NCI-H2029 treated with DMSO at 0.1 percent for 48 hours (cell line): ENCODE results near the gene SOCS4.
"Not testable (repeated sequence)": the region's sequence is repeated elsewhere in the genome, so short reads cannot be mapped to it uniquely, and the experiment has no call there.

Experiments used
- DNase-seq: peaks from one replicate; lab custom pipeline; 2025; lab: John Stamatoyannopoulos, UW

Gene SOCS4, protein sequence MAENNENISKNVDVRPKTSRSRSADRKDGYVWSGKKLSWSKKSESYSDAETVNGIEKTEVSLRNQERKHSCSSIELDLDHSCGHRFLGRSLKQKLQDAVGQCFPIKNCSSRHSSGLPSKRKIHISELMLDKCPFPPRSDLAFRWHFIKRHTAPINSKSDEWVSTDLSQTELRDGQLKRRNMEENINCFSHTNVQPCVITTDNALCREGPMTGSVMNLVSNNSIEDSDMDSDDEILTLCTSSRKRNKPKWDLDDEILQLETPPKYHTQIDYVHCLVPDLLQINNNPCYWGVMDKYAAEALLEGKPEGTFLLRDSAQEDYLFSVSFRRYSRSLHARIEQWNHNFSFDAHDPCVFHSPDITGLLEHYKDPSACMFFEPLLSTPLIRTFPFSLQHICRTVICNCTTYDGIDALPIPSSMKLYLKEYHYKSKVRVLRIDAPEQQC

DNA sequence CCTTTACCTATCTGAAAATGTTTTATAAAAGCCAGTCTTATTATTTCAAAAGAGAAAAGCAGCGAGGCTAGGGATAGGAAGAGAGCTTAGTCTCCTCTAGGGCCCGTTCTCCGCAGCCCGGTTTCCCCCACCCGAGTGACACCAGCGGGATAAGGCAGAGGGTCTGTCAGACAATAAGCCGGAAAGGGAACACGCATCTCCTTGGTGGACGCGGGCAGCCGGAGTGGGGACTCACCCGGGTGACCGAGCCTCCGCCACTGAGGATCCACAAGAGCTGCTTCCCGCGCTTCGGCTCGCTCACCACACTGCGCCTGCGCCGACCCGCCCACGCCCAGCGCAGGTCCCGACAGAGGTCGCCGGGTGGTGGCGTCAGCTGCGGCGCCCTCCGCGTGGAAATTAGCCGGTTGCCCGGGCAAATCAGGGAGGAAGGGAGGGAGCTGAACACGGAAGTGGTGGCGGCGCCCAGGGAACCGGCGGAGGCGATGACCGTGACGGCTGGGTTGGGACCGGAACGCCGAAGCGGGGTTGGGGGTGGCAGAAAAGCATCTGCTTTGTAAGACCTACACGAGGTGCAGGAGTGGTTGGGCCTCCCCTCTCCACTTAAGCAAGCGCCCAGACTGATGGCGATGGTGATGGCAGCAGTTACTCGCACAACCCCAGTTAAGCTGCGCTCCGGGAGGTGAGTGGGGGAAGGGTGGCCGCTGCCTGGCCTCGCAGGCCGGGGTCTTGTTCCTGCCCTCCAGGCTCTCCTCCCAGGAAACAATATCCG is at the start of gene SOCS4, which contains the start of gene WDHD1:
SOCS4 (plus strand) TSS at position 444 of the 769 bp plus-strand sequence. CDS start 15,806 bp downstream, outside the sequence.
WDHD1 (minus strand) TSS at position 307 of the 769 bp plus-strand sequence. CDS start 312 bp downstream, outside the sequence.
- DNase-seq, result peak; percentile 86

DNA sequence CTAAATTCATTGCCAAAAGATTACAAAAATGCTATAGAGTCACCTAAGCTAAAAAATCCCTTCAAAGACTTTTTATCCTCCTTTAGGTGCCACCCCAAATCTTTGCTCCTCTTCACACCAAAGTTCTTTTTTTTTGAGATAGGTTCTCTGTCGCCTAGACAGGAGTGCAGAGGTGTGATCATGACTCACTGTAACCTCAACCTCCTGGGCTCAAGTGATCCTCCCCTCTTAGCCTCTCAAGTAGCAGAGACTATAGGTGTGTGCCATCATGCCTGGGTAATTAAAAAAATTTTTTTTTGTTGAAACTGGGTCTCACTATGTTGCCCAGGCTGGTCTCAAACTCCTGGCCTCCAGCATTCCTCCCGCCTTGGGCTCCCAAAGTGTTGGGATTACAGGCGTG is 48.0 kb upstream of the SOCS4 start:
- no peak for DNase-seq

DNA sequence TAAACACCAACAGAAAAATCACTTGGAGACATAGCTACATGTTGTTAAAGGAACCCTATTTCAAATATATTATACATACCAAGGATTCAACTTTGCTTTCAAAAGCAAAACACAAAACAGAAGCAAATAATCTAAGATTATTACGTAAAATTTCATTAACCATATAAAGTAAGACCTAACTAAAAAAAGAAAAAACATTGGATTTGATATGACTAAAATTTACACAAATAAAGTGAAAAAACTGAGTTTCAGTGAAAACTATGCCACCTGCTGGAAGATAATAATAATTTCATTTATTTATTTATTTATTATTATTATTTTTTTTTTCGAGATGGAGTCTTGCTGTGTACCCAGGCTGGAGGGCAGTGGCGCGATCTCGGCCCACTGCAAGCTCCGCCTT is 45.3 kb upstream of the SOCS4 start:
- no peak for DNase-seq

DNA sequence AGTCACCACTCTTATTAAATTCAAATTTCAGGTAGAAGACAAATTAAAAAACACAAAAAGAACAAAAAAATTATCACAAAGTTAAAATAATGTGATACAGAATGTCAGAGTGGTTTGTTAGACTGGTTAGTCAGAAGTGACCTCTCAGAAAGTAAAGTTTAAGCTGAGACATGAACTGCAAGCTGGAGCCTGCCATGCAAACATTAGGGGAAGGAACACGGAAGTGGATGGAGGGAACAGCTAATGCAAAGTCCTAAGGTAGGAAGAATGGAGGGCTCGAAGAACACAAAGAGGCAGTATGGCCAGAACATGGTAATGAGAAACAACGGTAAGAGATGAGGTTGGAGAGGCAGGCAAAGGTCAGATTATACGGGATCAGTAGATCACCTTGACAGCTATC is 41.9 kb upstream of the SOCS4 start:
- DNase-seq, result no peak

DNA sequence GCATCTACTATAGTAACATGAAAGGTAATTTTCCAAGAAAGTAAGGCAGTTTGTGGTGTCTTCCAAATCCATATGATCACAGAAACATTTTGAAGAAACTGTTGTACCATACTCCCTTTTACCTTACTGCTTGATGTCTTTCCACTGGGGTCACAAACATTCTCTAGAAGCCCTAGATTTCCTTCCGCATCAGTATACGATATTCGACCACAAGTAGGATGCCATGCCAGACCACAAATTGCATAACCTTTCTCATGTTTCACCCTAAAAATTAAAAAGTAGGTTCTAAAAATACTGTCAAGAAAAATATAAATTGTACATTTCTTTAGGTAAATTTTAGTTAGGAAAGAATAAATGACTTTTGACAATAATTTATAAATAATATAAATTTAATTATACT is 26.7 kb upstream of the SOCS4 start:
- no peak for DNase-seq

DNA sequence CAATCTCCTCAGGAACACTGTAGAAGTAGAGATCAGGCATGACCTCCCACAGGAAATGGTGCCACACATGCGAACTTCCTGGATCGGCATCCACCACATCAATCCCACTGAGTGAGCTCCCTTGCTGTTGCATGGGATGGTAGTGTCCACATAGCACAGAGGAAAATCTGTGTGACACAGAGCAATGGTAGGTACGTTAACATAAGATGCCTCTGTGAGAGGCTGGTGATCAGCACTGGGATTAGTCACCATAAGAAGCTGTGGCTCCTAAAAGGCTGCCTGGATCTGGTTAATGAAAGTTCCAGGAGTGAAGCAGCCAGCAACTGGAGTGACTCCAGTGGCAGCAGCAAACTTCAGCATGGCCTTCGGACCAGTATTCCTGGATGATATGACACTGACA is 22.0 kb upstream of the SOCS4 start:
- DNase-seq, result no peak

DNA sequence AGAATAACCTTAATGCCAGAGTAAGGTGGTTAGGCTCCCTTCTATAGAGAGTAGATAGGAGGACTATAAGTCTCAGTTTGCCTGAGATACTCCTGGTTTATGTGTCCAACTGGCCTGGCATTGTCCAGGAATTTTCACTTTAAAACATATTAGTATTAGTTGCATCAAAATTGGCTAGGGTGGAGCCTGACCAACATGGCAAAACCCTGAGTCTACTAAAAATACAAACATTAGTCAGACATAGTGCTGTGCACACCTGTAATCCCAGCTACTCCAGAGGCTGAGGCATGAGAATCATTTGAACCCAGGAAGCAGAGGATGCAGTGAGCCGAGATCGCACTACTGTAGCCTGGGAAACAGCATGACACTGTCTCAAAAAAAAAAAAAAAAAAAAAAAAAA is 12.0 kb upstream of the SOCS4 start:
- no peak for DNase-seq

DNA sequence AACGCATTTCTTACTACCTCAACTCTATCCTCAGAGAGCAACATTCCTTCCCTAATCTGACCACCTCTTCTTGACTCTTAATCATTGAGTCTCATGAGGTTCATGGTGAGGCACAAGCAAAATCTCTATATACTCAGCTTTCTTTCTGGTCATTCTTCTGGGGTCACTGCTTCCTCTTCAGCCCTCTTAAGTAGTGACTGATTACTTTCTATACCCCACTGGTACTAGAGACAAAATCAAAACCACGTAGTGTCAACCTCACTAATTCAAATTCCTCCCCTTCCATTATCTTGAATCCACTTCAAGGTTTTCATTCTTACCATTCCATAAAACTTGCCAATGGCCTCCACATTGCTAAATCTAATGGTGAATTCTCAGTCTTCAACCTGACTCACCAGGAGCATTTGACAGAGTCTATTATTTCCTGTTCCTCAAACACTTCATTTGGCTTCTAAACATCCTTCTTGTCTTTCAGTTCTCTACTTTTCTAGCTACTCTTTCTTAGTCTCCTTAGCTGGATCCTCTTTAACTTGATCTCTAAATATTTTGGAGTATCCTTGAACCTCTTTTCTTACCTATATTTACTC is 7.0 kb upstream of the SOCS4 start:
- DNase-seq, result no peak

DNA sequence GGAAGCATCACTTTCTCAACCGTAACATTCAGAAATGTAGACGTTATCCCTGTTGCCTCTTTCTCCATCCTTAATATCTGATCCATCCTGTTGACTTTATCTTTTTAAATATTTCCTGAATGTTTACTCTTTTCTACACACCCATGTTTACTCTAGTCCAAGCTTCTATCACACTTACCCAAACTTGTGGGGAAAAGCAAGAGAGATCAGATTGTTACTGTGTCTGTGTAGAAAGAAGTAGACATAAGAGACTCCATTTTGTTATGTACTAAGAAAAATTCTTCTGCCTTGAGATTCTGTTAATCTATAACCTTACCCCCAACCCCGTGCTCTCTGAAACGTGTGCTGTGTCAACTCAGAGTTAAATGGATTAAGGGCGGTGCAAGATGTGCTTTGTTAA is 2.7 kb upstream of the SOCS4 start:
- DNase-seq, result not testable (repeated sequence)

DNA sequence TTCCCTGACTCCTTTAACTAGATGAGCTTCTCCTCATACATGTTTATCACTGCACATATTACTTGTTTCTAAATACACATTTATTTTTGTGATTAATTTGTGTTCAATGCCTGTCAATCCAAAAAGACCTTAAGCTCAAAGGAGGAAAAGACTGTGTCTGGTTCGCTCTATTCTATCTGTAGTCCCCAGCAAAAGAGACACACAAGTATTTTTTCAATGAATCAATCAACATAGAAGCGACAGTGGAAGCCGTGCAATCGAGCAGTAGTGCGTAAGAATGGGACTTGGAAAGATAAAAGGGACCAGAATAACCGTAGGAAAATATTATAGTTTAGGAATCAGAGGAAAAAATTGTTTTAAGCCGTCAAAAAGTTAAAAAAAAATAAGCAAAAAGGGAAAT is 1.1 kb upstream of the SOCS4 start:
- no peak for DNase-seq

DNA sequence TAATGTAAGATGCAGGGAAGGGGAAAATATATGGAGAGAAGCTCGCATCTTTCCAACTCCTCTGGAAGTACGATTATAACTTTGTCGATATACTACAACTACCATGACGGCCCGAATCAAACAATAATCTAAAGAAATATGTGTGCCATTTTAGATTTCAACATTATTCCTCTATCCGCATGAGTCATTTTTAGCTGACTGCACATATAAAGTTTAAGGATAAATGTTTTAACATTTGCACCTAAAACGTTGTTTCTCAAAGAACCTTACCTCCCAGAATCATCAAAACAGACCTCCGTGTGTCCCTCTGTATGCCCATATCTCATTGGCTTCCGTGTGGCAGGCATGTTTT is 619 bp upstream of the SOCS4 start:
- no peak for DNase-seq

DNA sequence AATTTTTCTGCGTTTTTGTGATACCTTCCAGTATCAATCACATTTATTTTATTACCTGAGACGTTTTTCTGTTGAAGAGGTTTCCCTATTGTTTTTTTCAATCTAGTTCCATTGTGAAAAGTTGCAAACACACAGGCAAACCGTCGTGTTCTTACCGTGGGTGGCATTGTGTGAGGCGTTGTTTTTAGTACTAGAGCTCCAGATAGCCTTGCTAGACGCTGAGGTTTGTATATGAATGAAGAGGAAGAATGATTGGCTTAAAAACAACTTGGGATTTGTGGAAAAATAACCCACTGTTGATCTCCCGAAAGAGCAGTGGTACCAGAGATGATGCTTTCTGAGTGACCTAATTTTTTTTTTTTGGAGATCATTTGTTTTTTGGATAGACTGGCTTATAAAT is 1.0 kb downstream of the SOCS4 start:
- no peak for DNase-seq

DNA sequence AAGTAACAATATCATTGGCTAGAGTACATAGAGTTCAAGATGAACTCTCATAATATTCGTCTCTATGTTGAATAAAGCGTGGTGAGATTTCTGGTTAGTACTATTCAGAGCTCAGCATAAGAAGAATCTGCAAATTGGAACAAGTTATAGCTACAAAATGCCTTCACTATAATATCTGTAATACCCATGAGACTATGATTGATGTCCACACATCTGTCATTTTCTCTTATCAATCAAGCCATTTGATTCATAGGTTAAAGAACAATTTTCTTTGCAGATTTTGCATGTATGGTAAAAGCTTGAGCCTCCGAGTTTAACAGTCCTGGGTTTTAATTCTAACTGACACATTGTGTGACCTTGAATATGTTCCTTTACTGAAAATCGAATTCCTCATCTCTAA is 1.4 kb downstream of the SOCS4 start:
- DNase-seq, result no peak

DNA sequence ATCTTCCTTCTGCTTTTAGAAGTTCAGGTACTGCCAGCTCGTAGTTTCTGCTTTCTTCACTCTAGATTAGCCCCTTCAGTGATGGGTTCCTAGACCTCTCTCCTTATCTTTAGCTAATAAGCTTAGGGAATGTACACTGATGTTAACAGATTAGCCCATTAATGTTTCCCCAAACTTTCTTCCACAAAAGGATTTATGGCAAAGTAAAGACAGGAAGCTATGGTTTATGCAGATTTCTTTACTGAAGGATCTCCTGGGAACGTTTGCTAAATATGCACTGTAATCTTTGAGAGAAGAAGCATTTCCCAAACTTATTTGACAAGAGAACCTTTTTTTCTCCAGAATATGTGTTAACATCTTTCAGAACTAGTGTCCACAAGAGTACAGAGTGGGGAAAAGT is 4.2 kb downstream of the SOCS4 start:
- no peak for DNase-seq

DNA sequence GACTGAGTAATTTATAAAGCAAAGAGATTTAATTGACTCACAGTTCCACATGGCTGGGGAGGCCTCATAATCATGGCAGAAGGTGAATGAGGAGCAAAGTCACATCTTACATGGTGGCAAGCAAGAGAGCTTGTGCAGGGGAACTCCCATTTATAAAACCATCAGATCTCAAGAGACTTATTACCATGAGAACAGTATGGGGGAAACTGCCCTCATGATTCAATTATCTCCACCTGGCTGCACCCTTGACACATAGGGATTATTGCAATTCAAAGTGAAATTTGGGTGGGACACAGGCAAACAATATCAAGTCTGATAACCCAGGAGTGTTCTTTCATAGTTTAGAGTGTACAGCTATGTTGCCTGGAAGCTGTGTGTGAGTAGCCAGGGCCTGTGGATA is 11.0 kb downstream of the SOCS4 start:
- not testable (repeated sequence) for DNase-seq

DNA sequence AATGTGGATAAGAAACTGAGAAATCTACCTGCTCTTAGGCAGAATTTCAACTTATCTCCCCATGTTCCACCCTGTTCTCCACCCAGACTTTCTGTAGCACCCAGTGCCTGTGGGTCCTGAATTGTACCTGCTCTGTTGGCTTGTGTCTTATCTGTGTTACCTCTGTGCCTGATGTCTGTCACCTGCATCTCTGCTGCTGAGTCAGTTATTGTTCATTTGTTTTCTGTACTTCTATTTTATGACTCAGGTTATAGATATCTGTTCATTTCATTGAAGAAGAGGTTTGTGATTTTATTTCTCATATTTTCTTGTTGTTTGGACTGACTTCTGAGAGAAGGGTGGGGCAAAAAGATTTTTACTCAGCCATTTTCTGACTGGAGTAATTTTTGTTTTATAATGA is 11.7 kb downstream of the SOCS4 start:
- DNase-seq, result no peak

DNA sequence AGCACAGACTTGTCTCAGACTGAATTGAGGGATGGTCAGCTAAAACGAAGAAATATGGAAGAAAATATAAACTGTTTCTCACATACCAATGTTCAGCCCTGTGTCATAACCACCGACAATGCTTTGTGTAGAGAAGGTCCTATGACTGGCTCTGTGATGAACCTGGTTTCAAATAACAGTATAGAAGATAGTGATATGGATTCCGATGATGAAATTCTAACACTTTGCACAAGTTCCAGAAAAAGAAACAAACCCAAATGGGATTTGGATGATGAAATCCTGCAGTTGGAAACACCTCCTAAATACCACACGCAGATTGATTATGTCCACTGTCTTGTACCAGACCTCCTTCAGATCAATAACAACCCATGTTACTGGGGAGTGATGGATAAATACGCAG is 16.5 kb downstream of the SOCS4 start:
- DNase-seq, result no peak

DNA sequence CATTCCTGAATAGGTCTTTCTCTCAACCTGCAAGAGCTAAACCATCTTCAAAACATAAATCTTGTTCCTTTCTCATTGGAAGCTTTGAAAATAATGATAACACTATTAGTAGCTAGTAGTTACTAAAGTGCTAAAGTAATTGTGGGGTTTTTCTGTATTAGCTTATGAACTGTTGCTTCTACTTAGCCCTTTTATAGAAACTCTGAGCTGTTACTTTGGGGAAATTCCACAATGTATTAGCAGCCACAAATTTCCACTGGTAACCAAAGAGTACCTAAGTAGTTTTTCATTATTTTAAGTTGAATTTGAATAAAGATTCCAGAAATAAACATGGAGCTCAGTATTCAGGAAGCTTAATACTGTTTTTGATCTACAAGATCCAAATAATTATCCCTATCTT is 18.1 kb downstream of the SOCS4 start:
- no peak for DNase-seq

DNA sequence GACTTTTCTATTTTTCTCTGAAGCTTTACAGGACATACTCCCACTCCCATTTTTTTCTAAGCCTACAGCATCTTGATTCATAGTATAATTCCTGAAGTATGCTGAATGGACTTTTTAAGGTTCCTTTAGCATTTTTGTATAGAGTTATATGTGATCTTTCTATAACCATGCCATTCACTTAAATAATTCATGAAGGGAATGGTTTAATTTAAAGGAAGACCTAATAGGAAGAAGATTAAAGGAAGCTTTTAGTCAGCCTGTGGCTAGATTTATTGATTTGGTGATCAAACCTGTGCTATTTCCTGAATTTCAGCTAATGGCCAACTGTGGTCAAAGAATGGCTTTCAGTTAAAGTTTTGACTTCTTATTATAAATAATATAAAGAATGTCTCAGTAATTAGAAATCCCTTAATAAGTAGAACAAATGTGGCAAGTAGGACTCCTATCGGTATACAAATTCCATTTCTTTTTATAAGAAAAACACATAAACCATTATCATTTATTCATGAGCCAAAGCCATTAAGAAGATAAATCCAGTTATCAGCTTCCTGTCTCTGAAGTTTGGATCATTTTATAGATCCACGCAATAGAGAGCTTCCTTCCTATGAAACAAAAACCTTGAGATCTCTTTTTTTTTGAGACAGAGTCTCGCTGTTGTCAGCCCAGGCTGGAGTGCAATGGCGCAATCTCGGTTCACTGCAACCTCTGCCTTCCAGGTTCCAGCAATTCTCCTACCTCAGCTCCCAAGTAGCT is 20.4 kb downstream of the SOCS4 start:
- no peak for DNase-seq

DNA sequence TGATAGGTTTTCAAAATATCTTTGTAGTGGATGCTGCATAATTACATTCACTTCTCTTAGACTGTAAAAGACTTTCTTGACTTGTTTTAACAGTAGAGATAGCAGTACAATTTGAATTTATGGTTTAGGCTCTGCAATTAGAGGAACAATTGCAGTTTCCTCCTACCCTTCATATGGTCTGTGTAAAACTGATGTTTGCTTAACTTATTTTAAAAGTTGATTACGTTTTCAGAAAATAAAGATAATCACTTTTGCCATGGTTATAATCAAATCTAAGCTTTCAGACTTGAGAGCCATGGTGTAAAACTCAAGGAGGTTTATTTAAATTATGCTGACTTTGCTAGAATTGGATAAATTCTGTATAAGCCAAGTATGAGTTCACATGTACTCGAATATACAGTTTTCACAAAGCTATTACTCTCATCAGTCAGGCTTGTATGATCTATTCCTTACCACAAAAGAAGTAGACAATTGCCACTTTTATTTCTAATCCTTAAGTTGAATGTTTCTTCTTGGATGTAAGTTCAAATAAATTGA is 21.9 kb downstream of the SOCS4 start:
- no peak for DNase-seq

DNA sequence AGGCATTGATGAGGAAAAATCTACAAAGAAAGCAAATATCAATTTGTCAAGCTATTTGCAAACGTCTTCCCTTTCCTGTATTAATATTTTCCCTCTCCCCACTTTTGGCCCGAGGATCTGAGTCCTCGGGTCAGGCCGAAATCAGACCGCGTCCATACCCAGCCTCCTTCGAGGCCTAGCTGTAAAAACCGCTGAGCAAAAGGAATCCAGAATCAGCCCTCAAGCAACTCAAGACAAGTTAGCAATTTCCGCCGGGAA is 24.1 kb downstream of the SOCS4 start:
- DNase-seq, result no peak
